NCI-H2227 treated with DMSO at 0.1 percent for 48 hours (cell line): ENCODE results near the gene SEMA3B.
"Not testable (repeated sequence)": the region's sequence is repeated elsewhere in the genome, so short reads cannot be mapped to it uniquely, and the experiment has no call there.

Source experiments
- DNase-seq: peaks from one replicate; lab custom pipeline; 2025; lab: John Stamatoyannopoulos, UW

The SEMA3B gene

DNA sequence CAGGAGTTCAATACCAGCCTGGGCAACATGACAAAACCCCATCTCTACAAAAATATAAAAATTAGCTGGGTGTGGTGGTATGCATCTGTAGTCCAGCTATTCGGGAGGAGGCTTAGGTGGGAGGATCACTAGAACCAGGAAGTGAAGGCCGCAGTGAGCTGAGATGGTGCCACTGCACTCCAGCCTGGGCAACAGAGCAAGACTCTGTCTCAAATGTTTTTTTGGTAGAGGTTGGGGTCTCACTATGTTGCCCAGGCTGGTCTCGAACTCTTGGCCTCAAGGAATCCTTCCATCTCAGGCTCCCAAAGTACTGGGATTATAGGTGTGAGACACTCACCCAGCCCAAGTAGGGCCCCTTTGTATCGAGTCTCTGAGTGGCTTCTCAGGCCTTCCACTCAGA, 25.1 kb downstream of the SEMA3B start:
- no peak for DNase-seq

- DNase-seq = no peak
These were observed 25.8 kb downstream of the SEMA3B start for GRCh38 chr3:50294492-50295403.

GRCh38 chr3:50295553-50296431, 26.8 kb downstream of the SEMA3B start:
- DNase-seq = no peak

- DNase-seq = no peak
These were observed 27.9 kb downstream of the SEMA3B start for GRCh38 chr3:50296721-50297383.

- DNase-seq = no peak
These were observed 28.4 kb downstream of the SEMA3B start for GRCh38 chr3:50297384-50297775.

GRCh38 chr3:50297896-50298725, 29.2 kb downstream of the SEMA3B start:
- no peak for DNase-seq

DNA sequence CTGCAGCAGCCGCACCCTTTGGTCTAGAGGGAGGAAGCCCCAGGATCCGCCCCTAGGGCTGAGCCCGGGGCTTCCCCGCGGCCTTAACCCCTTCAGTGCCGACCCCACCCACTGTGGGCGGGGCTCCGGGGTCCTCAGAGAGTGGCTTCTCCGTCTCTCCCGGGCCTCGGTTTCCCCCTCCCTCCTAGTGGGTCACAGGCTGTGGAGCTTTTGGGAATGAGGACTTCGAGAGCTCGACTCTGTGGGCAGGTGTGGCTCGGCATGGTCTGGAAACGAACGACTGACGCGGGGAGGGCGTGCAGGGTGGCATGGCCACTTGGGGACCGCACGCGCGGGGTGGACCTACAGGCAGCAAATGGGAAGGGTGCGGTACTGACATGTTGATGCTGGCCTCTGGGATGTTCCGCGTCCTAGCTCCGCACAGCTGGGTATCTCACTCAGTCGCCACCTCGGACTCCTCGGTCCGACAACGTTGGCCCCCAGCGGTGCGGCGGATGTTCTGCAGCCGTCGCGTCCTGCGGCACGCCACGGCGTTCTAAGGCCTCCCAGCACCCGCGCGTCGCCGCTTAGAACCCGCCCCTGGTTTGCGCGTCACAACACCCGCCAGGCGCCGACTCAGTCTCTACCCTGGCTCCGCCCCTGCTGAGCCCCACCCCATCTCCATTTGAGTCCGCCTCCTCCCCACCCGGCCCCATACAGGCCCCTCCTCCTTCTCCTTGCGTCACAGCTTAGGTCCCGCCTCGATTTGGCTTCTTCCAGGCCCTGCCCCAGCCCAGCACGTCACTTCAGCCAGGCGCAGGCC, 30.1 kb downstream of the SEMA3B start, which contains the start of the genes HYAL3 and NAA80:
TSS of gene HYAL3 (minus strand) at position 570 of the 802 bp plus-strand sequence. CDS start 3,803 bp downstream, outside the sequence.
TSS of gene NAA80 (minus strand) at position 570 of the 802 bp plus-strand sequence. CDS start 1,942 bp downstream, outside the sequence.
- peak; percentile 95 for DNase-seq

DNA sequence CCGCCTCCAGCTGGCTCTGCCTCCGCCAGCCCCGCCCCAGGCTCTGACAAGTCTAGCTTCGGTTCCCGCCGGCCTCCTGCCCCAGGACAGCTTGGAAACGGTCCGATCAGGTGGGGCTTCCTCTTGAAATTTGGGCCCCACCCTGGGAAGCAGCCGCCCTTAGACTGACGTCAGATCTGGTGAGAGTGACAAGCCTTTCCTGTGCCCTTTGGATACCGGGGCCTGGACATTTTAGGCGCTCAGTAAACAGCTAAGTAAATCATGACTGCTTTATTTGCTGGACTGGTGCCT, 30.6 kb downstream of the SEMA3B start:
- no peak for DNase-seq

DNA sequence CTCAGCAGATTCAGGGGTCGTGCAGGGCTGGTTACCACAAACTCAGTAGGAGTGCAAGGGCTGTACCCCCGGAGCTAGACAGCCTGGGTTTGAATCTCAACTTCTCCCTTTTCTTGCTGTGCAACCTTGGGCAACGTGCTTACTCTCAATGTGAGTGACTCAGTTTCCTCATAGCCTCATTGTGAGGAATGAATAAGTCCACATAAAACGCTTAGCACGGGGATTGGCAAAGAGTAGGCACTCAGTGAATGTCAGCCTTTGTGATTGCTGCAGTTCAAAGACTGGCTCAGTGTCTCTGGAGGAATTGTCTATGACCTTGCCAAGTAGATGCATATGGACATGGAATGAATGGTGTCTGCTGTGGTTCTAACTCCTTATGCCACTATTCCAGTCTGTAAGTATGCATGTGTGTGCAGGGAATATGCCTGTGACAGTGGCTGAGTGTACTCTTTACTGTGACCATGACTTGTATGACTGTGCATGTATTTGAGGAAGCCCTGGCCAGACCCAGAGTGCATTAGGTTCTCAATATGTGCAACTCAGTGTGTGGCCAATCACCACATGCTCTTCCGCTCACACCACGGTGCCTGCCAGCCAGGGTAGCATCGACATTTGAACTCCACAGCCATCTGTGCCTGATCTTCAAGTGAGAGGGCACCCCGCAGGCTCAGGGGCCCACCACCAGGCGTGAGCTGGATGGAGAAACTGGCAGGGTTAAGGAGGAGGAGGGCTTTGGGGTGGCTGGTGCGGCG, 31.2 kb downstream of the SEMA3B start:
- DNase-seq = no peak

GRCh38 chr3:50300681-50301254, 31.8 kb downstream of the SEMA3B start:
- no peak for DNase-seq

GRCh38 chr3:50302095-50303012, 33.4 kb downstream of the SEMA3B start:
- no peak for DNase-seq

- no peak for DNase-seq
These were observed 34.3 kb downstream of the SEMA3B start, which contains the start of gene HYAL1 for GRCh38 chr3:50303013-50303815. Gene HYAL1 (minus strand): TSS chr3:50303574. CDS start chr3:50302956, 618 bp downstream.

DNA sequence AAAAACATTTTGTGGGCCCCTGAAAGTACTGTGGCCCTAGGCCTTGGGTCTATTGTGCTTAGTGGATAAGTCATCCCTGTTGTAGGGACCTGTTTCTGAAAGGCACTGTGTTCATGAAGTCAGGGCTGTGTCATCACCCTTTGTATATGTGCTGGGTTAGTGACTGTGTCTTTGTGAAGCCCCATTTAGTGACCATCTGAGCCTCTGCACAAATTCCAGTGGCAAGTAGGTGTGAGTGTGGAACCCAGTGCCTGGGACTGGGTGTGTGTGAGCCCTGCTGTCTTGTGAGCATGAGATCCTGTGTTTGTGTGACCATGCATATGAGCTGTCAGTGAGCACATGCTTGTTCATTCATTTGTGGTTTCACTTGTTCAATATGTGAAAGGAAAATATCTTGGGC, 35.7 kb downstream of the SEMA3B start:
- no peak for DNase-seq

DNA sequence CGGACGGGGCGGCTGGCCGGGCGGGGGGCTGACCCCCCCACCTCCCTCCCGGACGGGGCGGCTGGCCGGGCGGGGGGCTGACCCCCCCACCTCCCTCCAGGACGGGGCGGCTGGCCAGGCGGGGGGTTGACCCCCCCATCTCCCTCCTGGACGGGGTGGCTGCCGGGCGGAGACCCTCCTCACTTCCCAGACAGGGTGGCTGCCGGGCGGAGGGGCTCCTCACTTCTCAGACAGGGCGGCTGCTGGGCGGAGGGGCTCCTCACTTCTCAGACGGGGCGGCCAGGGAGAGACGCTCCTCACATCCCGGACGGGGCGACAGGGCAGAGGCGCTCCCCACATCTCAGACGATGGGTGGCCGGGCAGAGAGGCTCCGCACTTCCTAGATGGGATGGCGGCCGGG, 43.1 kb downstream of the SEMA3B start:
- DNase-seq = not testable (repeated sequence)

GRCh38 chr3:50314342-50314741, 45.4 kb downstream of the SEMA3B start:
- DNase-seq = no peak

GRCh38 chr3:50314816-50315215, 45.9 kb downstream of the SEMA3B start:
- no peak for DNase-seq

- DNase-seq = no peak
These were observed 47.8 kb downstream of the SEMA3B start for GRCh38 chr3:50316657-50317242.
